ENCODE data around the gene APOO. TPM values are rescaled to one million over a fixed set of nuclear protein-coding genes. Genes with fewer than 3 reads are reported as not detected.

Gene APOO
- total RNA-seq, 1 experiment from 2014 or later: 34.5 TPM

DNA sequence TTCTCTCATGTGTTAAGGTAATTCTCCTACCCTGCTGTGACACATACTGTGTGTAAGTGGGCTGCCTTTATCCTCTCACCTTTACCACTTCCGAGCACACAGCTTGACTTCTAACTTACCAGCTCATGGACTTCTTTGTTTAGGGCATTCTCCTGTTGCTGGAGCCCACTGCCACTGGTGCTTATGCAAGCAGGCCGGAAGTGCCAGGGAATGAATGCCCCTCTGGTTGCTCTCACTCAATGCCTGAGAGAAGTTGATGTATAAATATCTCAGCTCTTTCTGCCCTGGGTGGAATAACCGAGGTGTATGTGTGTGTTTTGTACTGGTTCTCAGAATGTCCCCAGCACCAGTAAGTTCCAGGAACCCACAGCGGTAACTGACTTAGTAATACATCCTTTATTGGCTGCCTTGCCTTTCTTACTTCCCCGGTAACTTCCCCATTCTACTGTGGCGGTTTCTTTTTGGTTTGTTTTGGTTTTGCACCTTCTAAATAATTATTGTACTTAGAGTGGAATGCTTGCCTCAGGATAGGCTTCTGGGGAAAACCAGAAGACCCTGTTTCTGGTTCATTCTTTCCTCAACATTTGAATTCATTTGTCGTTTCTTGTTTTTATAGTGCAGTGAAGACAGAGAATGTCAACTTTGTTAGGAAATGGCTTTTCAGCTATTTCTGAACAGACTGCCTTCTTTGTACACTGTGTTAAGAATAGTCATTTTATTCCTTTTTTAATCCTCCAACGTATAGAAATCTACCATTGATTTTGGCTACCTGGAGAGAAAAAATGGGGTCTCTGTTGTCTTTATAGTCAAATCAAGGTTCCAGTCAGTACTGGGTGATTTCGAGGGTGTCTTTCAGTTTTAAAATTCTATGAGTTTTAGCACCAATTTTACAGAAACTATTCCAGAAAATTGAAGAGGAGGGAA lies 45.5 kb upstream of the APOO start:
- no peak overlapping the region for H3K4me3 ChIP-seq (replicated peaks in 1 of 2; ENCODE audit: low read depth in 1 of 2, low read length in 2 of 2)
- RAD21 ChIA-PET (ENCODE audit: low non-redundant PET in 1 of 2, low total read pairs in 2 of 2, uncharacterized antibody in 2 of 2, unreplicated experiment in 2 of 2): no interaction called here
- intact Hi-C loops (cut with micrococcal nuclease): no loop called here
- H3K27ac ChIP-seq (ENCODE audit: low read depth, low read length): no peak overlapping the region
- TF ChIP-seq JUND (IDR thresholded peaks at IDR 0.05) (no peak), ELF1 (IDR thresholded peaks at IDR 0.05; ENCODE audit: borderline replicate concordance, low read depth) (no peak)
- TF ChIP-seq, protein P1, sequence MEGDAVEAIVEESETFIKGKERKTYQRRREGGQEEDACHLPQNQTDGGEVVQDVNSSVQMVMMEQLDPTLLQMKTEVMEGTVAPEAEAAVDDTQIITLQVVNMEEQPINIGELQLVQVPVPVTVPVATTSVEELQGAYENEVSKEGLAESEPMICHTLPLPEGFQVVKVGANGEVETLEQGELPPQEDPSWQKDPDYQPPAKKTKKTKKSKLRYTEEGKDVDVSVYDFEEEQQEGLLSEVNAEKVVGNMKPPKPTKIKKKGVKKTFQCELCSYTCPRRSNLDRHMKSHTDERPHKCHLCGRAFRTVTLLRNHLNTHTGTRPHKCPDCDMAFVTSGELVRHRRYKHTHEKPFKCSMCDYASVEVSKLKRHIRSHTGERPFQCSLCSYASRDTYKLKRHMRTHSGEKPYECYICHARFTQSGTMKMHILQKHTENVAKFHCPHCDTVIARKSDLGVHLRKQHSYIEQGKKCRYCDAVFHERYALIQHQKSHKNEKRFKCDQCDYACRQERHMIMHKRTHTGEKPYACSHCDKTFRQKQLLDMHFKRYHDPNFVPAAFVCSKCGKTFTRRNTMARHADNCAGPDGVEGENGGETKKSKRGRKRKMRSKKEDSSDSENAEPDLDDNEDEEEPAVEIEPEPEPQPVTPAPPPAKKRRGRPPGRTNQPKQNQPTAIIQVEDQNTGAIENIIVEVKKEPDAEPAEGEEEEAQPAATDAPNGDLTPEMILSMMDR (IDR thresholded peaks at IDR 0.05 in 2 of 3, conservative IDR thresholded peaks at IDR 0.05 in 1 of 3; ENCODE audit: borderline replicate concordance in 1 of 3, insufficient read depth in 1 of 3, low read depth in 2 of 3, low read length in 2 of 3): no peak
- no peaks in the 10 kb centered on the region for H4K20me1 ChIP-seq (ENCODE audit: insufficient read depth)
- no peak overlapping the region for H3K4me2 ChIP-seq (ENCODE audit: low read length)
- H3K79me2 ChIP-seq (ENCODE audit: insufficient read depth, low read length): no peaks in the 10 kb centered on the region
- no peaks in the 10 kb centered on the region for H3K36me3 ChIP-seq (ENCODE audit: control insufficient read depth in 1 of 2, insufficient read depth in 2 of 2, low read length in 2 of 2)
- no peaks in the 10 kb centered on the region for H3K27me3 ChIP-seq (ENCODE audit: insufficient read depth, low read length)
- CTCF ChIA-PET: no interaction called here
- no TSS peak for BruUV-seq (replicated peaks)
- no peak for DNase-seq (ENCODE audit: low read depth, low spot score)
- no peak overlapping the region for H3K9ac ChIP-seq (ENCODE audit: low read length)
- H3K9me2 ChIP-seq (ENCODE audit: insufficient read depth): no peaks in the 10 kb centered on the region
- H3K4me1 ChIP-seq (ENCODE audit: control insufficient read depth in 1 of 2, insufficient read depth in 2 of 2, low read length in 2 of 2): no peaks in the 10 kb centered on the region
- no peak overlapping the region for H2AFZ ChIP-seq (ENCODE audit: low read depth, low read length, poor library complexity, severe bottlenecking)
- H3K9me3 ChIP-seq (ENCODE audit: control insufficient read depth in 1 of 2, insufficient read depth in 1 of 2, low read depth in 1 of 2, low read length in 2 of 2): no peaks in the 10 kb centered on the region
- no peak for ATAC-seq
- POLR2A ChIA-PET: no interaction called here

DNA sequence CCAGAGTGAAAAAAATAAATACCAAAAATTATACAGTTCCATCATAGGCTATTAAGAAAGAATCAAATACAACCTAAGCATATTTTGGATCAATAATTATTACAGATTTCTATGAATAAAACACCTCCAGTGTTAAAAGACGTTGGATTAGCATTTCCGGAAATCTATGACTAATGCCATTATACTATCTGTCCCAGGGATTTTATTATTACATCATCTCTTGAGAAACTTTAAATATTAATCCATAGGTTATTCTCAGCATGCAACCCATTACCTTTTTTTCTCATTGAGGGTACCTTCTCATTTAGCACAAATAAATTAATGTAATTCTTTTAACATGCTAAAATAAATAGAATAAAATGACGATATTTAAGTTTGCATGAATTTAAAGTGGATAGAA lies 44.7 kb upstream of the APOO start:
- ATAC-seq (no peak), DNase-seq (ENCODE audit: low read depth, low spot score) (no peak)
- no peaks in the 10 kb centered on the region for H3K9me3 ChIP-seq (ENCODE audit: control insufficient read depth in 1 of 2, insufficient read depth in 1 of 2, low read depth in 1 of 2, low read length in 2 of 2)
- no TSS peak for BruUV-seq (replicated peaks)
- no peaks in the 10 kb centered on the region for H3K79me2 ChIP-seq (ENCODE audit: insufficient read depth, low read length)
- CTCF ChIA-PET: no interaction called here
- intact Hi-C loops (cut with micrococcal nuclease): no loop called here
- H3K4me1 ChIP-seq (ENCODE audit: control insufficient read depth in 1 of 2, insufficient read depth in 2 of 2, low read length in 2 of 2): no peaks in the 10 kb centered on the region
- H3K4me2 ChIP-seq (ENCODE audit: low read length): no peak overlapping the region
- POLR2A ChIA-PET: no interaction called here
- H3K9ac ChIP-seq (ENCODE audit: low read length): no peak overlapping the region
- H2AFZ ChIP-seq (ENCODE audit: low read depth, low read length, poor library complexity, severe bottlenecking): no peak overlapping the region
- no peak overlapping the region for H3K4me3 ChIP-seq (replicated peaks in 1 of 2; ENCODE audit: low read depth in 1 of 2, low read length in 2 of 2)
- TF ChIP-seq EZH2 (IDR thresholded peaks at IDR 0.05) (no peak), CBX3 (IDR thresholded peaks at IDR 0.05; ENCODE audit: low read depth) (no peak), POLR2A (IDR thresholded peaks at IDR 0.05; ENCODE audit: borderline replicate concordance, extremely low read depth, insufficient read depth, insufficient read length) (no peak), SP1 (IDR thresholded peaks at IDR 0.05; ENCODE audit: low read depth) (no peak), FOSL1 (IDR thresholded peaks at IDR 0.05; ENCODE audit: low read depth) (no peak)
- RAD21 ChIA-PET (ENCODE audit: low non-redundant PET in 1 of 2, low total read pairs in 2 of 2, uncharacterized antibody in 2 of 2, unreplicated experiment in 2 of 2): no interaction called here
- no peaks in the 10 kb centered on the region for H3K36me3 ChIP-seq (ENCODE audit: control insufficient read depth in 1 of 2, insufficient read depth in 2 of 2, low read length in 2 of 2)
- H3K9me2 ChIP-seq (ENCODE audit: insufficient read depth): no peaks in the 10 kb centered on the region
- no peaks in the 10 kb centered on the region for H4K20me1 ChIP-seq (ENCODE audit: insufficient read depth)
- H3K27me3 ChIP-seq (ENCODE audit: insufficient read depth, low read length): no peaks in the 10 kb centered on the region
- H3K27ac ChIP-seq (ENCODE audit: low read depth, low read length): no peak overlapping the region

Data from HCT116 (cell line).